ENCODE data around the gene OCA2. TPM values are rescaled to one million over a fixed set of nuclear protein-coding genes. Genes with fewer than 3 reads are reported as not detected.

Gene OCA2
- polyA plus RNA-seq, 1 experiment = 0.02 TPM

- Histone ChIP-seq H3K36me3 (ENCODE audit: control insufficient read depth, insufficient read depth, low read length) (no peaks in the 10 kb centered on the region), H3K27me3 (ENCODE audit: control insufficient read depth, insufficient read depth, low read length) (no peaks in the 10 kb centered on the region), H3K4me3 (ENCODE audit: low read depth, low read length) (no peak overlapping the region)
- ChIA-PET POLR2A (no interaction called here), CTCF (no interaction called here)
- DNase-seq (ENCODE audit: low read depth) = no peak
- TF ChIP-seq, protein P1, sequence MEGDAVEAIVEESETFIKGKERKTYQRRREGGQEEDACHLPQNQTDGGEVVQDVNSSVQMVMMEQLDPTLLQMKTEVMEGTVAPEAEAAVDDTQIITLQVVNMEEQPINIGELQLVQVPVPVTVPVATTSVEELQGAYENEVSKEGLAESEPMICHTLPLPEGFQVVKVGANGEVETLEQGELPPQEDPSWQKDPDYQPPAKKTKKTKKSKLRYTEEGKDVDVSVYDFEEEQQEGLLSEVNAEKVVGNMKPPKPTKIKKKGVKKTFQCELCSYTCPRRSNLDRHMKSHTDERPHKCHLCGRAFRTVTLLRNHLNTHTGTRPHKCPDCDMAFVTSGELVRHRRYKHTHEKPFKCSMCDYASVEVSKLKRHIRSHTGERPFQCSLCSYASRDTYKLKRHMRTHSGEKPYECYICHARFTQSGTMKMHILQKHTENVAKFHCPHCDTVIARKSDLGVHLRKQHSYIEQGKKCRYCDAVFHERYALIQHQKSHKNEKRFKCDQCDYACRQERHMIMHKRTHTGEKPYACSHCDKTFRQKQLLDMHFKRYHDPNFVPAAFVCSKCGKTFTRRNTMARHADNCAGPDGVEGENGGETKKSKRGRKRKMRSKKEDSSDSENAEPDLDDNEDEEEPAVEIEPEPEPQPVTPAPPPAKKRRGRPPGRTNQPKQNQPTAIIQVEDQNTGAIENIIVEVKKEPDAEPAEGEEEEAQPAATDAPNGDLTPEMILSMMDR (IDR thresholded peaks at IDR 0.05; ENCODE audit: insufficient read depth, low read depth, low read length) = no peak
Observed at GRCh38 chr15:27993996-27994780, 104.9 kb downstream of the OCA2 start.

DNA sequence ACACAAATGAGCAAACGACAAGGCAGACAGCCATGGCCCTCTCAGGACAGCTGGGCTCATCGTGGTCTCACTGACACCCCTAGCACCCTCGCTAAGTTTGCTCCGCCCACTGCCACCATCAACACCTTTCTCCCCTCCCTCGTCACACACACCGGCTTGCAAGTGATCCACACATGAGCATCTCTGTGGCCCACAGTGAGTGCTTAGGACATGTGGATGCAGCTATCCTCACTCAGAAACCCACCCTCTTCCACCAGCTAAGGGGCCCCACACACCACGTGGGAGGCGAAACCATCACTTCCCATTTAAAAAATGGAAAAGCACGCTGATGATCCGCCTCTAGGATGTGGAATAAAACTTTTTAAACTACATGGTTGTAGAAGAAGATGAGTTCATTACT is 105.6 kb downstream of the OCA2 start:
- TF ChIP-seq, protein P1 (IDR thresholded peaks at IDR 0.05; ENCODE audit: insufficient read depth, low read depth, low read length) = no peak
- no peak overlapping the region for H3K4me3 ChIP-seq (ENCODE audit: low read depth, low read length)
- no peaks in the 10 kb centered on the region for H3K36me3 ChIP-seq (ENCODE audit: control insufficient read depth, insufficient read depth, low read length)
- POLR2A ChIA-PET = no interaction called here
- no peak for DNase-seq (ENCODE audit: low read depth)
- CTCF ChIA-PET = no interaction called here
- H3K27me3 ChIP-seq (ENCODE audit: control insufficient read depth, insufficient read depth, low read length) = no peaks in the 10 kb centered on the region

DNA sequence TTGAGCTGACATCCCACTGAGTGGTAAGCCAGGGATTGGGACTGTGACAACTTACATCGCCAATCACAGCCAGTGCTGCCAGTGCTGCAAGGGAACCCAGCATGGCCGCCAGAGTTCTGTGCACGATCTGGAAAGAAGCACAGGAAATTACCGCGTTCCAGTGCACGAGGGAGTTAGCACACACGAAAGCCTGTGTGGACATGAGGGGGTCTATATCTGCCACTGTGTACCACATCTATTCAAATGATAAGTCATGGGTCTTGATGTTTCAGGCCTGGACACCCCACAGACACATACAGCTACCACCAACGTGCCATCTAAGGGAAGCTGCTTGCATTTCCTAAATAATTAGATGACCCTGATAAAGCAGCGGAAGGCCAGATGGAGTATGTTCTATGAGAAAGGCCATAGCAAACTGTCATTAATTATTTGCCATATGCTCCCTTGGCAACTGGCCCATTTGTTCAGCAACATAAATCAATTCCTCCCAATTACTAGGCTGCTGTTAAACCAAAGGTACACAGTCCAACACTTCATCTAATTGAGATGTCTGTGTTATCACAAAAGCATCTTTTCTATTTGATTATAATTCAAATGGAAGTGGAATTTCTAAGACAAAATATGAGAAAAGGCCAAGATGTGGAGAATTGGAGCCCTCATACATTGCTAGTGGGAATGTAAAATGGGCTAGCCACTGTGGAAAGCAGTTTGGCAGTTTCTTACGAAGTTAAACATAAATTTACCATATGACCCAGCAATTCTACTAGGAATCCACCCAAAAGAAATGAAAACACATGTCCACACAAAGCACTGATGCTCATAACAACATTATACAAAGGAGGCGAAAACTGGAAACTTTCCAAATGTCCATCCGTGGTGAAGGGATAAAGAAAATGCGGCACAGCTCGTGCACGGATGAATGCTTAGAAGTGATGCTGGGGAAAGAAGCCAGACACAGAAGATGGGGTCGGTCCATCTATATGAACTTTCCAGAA is 108.3 kb downstream of the OCA2 start:
- TF ChIP-seq, protein P1 (IDR thresholded peaks at IDR 0.05; ENCODE audit: insufficient read depth, low read depth, low read length) = no peak
- no peaks in the 10 kb centered on the region for H3K27me3 ChIP-seq (ENCODE audit: control insufficient read depth, insufficient read depth, low read length)
- no peak for DNase-seq (ENCODE audit: low read depth)
- no peak overlapping the region for H3K4me3 ChIP-seq (ENCODE audit: low read depth, low read length)
- CTCF ChIA-PET = no interaction called here
- H3K36me3 ChIP-seq (ENCODE audit: control insufficient read depth, insufficient read depth, low read length) = no peaks in the 10 kb centered on the region
- POLR2A ChIA-PET = no interaction called here

- no peak for DNase-seq (ENCODE audit: low read depth)
- CTCF ChIA-PET = no interaction called here
- no peaks in the 10 kb centered on the region for H3K36me3 ChIP-seq (ENCODE audit: control insufficient read depth, insufficient read depth, low read length)
- TF ChIP-seq, protein P1 (IDR thresholded peaks at IDR 0.05; ENCODE audit: insufficient read depth, low read depth, low read length) = no peak
- POLR2A ChIA-PET = no interaction called here
- H3K27me3 ChIP-seq (ENCODE audit: control insufficient read depth, insufficient read depth, low read length) = no peaks in the 10 kb centered on the region
- no peak overlapping the region for H3K4me3 ChIP-seq (ENCODE audit: low read depth, low read length)
Observed at GRCh38 chr15:27989838-27990237, 109.3 kb downstream of the OCA2 start.

DNA sequence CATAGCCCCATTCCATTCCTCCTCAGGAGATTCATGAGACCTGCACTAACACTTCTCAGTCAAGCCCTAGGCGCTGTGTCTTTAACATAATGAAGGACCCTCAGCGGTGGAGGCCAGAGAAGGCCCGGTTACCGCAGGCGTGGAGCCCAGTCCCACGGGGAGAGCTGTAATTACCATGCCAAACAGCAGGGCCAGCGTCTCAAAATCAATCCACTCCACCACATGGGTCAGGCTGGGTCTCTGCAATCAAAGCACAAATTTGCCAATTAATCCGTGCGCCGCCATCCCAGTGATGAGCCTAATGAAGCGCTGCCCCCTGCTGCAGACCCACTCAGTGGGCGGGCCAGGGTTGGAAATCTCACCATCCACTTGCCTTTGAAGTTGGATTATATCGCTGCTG is 109.7 kb downstream of the OCA2 start:
- TF ChIP-seq, protein P1 (IDR thresholded peaks at IDR 0.05; ENCODE audit: insufficient read depth, low read depth, low read length) = no peak
- Histone ChIP-seq H3K4me3 (ENCODE audit: low read depth, low read length) (no peak overlapping the region), H3K27me3 (ENCODE audit: control insufficient read depth, insufficient read depth, low read length) (no peaks in the 10 kb centered on the region), H3K36me3 (ENCODE audit: control insufficient read depth, insufficient read depth, low read length) (no peaks in the 10 kb centered on the region)
- CTCF ChIA-PET = no interaction called here
- POLR2A ChIA-PET = no interaction called here
- DNase-seq (ENCODE audit: low read depth) = no peak

Data from BJ (cell line).